Stomach (tissue), 9 donors: ENCODE results near the gene GBX2. TPM values are rescaled to one million over a fixed set of nuclear protein-coding genes. Genes with fewer than 3 reads are reported as not detected.

Source experiments
- DNase-seq, 2 donors: peaks; one replicate each; pipeline versions ENCODE4 v3.0.0 to v3.0.0-alpha.2; 2013 to 2019
- H3K27ac ChIP-seq, 5 donors: fragments of 200-600 bp in 4 of 5; sonication (generic) in 4 of 5; one replicate each; pipeline ENCODE4 v1.5.1; 2013 to 2019; ENCODE audit warnings: mild to moderate bottlenecking in 1 of 5, moderate library complexity in 1 of 5
- H3K27me3 ChIP-seq, 3 donors: fragments of 200-600 bp; sonication (generic); one replicate each; pipeline ENCODE4 v1.5.1; 2017 to 2019; ENCODE audit warnings: mixed run types in 1 of 3
- H3K36me3 ChIP-seq, 4 donors: fragments of 200-600 bp; sonication (generic); 1 replicate in 3 of 4; 2 replicates in 1 of 4; pipeline ENCODE4 v1.5.1; 2016 to 2019
- H3K4me1 ChIP-seq, 4 donors: fragments of 200-600 bp; sonication (generic); one replicate each; pipeline ENCODE4 v1.5.1; 2016 to 2019
- H3K4me3 ChIP-seq, 4 donors: fragments of 200-600 bp; sonication (generic) in 3 of 4; one replicate each; pipeline ENCODE4 v1.5.1; 2016 to 2019; ENCODE audit warnings: mild to moderate bottlenecking in 1 of 4
- H3K9me3 ChIP-seq, 4 donors: fragments of 200-600 bp; sonication (generic); one replicate each; pipeline ENCODE4 v1.5.1; 2016 to 2019
- EP300 ChIP-seq: sonication (generic); formaldehyde crosslinking; IDR thresholded peaks from one replicate; pipeline ENCODE4 v1.6.1; 2017; ENCODE audit warnings: antibody characterized with exemption
- POLR2A ChIP-seq, 4 donors: fragments of 450-650 bp; IDR thresholded peaks; one replicate each; pipeline ENCODE4 v1.6.1; 2016; ENCODE audit warnings: antibody characterized with exemption in 4 of 4, control low read depth in 2 of 4, mild to moderate bottlenecking in 1 of 4, moderate library complexity in 1 of 4
- POLR2AphosphoS5 ChIP-seq, 3 donors: sonication (generic); formaldehyde crosslinking; IDR thresholded peaks; one replicate each; pipeline ENCODE4 v1.6.1; 2016; ENCODE audit warnings: antibody characterized with exemption in 3 of 3
- WGBS, 5 donors: extraction: QIAGEN DNeasy Blood & Tissue Kit in 3 of 5; methylation state at CpG; one replicate each; pipeline versions ENCODE4 v1.1.5 to v1.1.7; 2013 to 2018; 5-methylcytosine and 5-hydroxymethylcytosine counted together
- intact Hi-C: fragments of 100-400 bp; cut with DNase I; formaldehyde crosslinking; loops from one replicate; pipeline ENCODE4 v1.15.1; 2023; ENCODE audit warnings: low total_unique reads
- polyA plus RNA-seq, 3 donors: library from polyadenylated mRNA; stranded (reverse); fragments of 200-250 nt; gene quantifications; one replicate each; pipeline ENCODE4 v1.2.3, GENCODE V29; 2013
- total RNA-seq, 5 donors: library from RNA; depleted of rRNA; stranded (reverse); fragments of >200 nt; gene quantifications; one replicate each; pipeline versions ENCODE4 v1.1.0 to v1.2.3, GENCODE V29; 2014 to 2016
- TF ChIP-seq, protein P1 (sequence below), 7 experiments: fragments of 450-650 bp in 4 of 7; fragments of 200-600 bp in 3 of 7; sonication (generic) in 3 of 7; IDR thresholded peaks; one replicate each; pipeline ENCODE4 v1.5.1; 2016 to 2019; ENCODE audit warnings: antibody characterized with exemption in 7 of 7, control low read depth in 2 of 7, mild to moderate bottlenecking in 1 of 7
- donor health status: healthy with polysubstance abuse.
- donor health status: Bipolar disorder and iron deficiency.
- donor health status: healthy.

GBX2 gene
- total and polyA plus RNA-seq, 8 donors: 0.55 TPM; not detected in 7

DNA sequence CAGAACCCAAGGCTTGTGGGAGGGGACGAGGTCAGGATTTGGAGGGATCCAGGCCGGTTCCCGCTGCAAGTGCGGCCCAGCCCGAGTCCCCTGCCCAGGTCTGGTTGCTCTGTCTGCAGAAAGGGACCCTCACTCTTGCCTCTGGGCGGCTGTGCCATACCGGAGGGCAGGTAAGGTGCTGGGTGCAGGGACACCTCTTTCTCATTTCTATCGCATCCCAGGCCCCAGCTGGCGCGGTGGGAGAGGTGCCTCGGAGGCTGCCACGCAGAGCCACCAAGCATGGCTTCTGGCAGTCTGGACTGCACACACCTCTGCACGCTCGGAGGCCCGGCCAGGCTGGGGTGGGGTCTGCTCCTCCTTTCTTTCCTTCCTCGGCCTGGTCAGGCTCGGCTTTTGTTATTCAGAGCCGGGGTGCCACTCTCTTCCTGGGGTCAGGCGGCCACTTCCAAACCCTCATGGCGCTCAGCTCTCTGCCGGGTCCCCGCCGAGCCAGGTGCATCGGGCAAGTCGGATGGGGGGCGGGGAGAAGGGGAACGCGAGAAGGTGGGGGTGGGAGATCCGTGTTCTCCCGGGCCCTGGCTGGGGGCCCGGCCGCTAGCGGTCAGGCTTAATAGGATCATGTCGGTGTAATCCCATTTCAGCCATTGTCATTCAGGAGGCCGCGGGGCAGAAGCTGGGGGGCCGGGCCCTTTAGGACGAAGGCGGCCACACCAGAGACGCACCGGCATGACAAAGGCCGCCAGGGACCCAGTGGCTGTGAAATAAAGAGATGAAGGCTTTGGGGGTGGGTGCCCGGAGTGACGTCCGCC lies 9.0 kb downstream of the GBX2 start:
- H3K4me3 ChIP-seq: no peak overlapping the region
- no peaks in the 10 kb centered on the region for H3K36me3 ChIP-seq
- TF ChIP-seq EP300: no peak
- no peak for TF ChIP-seq POLR2A (IDR thresholded peaks at IDR 0.05)
- TF ChIP-seq, protein P1, sequence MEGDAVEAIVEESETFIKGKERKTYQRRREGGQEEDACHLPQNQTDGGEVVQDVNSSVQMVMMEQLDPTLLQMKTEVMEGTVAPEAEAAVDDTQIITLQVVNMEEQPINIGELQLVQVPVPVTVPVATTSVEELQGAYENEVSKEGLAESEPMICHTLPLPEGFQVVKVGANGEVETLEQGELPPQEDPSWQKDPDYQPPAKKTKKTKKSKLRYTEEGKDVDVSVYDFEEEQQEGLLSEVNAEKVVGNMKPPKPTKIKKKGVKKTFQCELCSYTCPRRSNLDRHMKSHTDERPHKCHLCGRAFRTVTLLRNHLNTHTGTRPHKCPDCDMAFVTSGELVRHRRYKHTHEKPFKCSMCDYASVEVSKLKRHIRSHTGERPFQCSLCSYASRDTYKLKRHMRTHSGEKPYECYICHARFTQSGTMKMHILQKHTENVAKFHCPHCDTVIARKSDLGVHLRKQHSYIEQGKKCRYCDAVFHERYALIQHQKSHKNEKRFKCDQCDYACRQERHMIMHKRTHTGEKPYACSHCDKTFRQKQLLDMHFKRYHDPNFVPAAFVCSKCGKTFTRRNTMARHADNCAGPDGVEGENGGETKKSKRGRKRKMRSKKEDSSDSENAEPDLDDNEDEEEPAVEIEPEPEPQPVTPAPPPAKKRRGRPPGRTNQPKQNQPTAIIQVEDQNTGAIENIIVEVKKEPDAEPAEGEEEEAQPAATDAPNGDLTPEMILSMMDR (IDR thresholded peaks at IDR 0.05): no peak
- no peak for TF ChIP-seq POLR2AphosphoS5 (IDR thresholded peaks at IDR 0.05)
- no peaks in the 10 kb centered on the region for H3K9me3 ChIP-seq
- H3K27me3 ChIP-seq: peaks cover 36 to 86% (median 60%) of the 10 kb centered on the region in 3 donors
- intact Hi-C loops: no loop called here
- WGBS, 5 donors: 13 to 38% (median 17%) methylated on average over 20 to 45 of the region's 45 CpGs
- no peak overlapping the region for H3K27ac ChIP-seq
- DNase-seq: no peak
- peaks cover 8 to 23% (median 16%) of the 10 kb centered on the region in 4 donors for H3K4me1 ChIP-seq

DNA sequence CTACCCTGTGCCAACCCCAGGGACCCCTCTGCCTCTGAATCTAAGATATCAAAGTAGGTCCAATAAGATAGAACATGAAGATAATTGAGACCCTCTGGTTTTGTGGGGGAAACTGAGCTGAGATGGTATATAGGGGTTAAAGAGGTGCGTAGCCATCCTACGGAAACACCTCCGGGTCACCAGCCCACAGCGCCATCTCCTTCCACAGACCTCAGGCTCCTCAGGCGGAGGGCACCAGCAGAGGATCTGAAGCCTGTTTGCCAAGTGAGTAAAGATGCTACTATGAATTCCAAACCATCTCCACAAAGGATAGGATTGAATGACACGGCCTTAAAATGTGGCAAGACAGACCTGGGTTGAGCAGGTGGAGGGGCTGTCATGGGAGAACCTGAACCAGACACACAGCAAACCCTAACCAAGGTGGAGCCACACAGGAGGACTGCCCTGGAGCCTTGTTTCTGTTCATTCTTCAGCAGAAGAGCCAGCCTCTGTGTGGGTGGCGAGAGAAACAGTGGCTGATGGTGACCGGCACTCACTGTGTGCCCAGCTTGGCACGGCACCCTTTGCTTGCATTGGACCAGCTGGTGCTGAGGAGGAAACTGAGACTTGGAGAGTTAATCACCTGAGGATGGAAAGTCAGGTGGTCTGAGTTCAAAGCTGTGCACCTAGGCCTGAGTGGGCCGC lies 10.2 kb downstream of the GBX2 start:
- Histone ChIP-seq H3K27me3 (peaks cover 25 to 74% (median 48%) of the 10 kb centered on the region in 3 donors), H3K9me3 (peaks cover 4 to 7% (median 5%) of the 10 kb centered on the region in 4 donors), H3K36me3 (no peaks in the 10 kb centered on the region), H3K4me3 (no peak overlapping the region), H3K27ac (no peak overlapping the region), H3K4me1 (peaks cover 0 to 11% (median 4%) of the 10 kb centered on the region in 4 donors)
- no peak for TF ChIP-seq POLR2AphosphoS5 (IDR thresholded peaks at IDR 0.05)
- TF ChIP-seq, protein P1 (IDR thresholded peaks at IDR 0.05): no peak
- TF ChIP-seq POLR2A (IDR thresholded peaks at IDR 0.05): no peak
- no peak for TF ChIP-seq EP300
- WGBS, 5 donors: 83 to 86% (median 85%) methylated on average over 10 of the region's 10 CpGs
- DNase-seq: no peak
- intact Hi-C loops: no loop called here

DNA sequence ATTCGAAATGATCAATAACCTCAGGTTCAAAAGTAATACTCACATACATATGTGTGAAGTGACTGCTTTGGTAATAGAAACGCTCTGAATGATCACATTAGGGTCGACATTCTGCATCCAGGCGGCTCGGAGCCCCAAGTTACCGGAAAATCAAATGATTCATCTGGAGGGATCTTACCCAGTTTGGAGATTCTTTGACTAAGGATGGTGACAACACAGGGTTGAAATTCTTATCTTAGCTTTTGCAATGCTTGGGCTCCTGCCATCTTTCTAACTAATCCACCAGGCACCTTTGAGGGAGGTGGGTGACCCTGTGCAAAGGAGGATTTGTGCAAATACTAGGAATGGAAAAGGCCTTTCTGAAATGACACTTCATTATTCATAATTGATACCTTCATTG lies 10.8 kb downstream of the GBX2 start:
- H3K27me3 ChIP-seq: peaks cover 25 to 68% (median 42%) of the 10 kb centered on the region in 3 donors
- TF ChIP-seq, protein P1 (IDR thresholded peaks at IDR 0.05): no peak
- TF ChIP-seq POLR2AphosphoS5 (IDR thresholded peaks at IDR 0.05): no peak
- no peak for TF ChIP-seq POLR2A (IDR thresholded peaks at IDR 0.05)
- no peak for TF ChIP-seq EP300
- no peaks in the 10 kb centered on the region for H3K36me3 ChIP-seq
- no peak overlapping the region for H3K4me3 ChIP-seq
- peaks cover 0 to 10% (median 4%) of the 10 kb centered on the region in 4 donors for H3K4me1 ChIP-seq
- peaks cover 9 to 13% (median 11%) of the 10 kb centered on the region in 4 donors for H3K9me3 ChIP-seq
- WGBS, 5 donors: 87 to 90% (median 89%) methylated on average over 6 of the region's 6 CpGs
- intact Hi-C loops: no loop called here
- DNase-seq: no peak
- H3K27ac ChIP-seq: no peak overlapping the region

DNA sequence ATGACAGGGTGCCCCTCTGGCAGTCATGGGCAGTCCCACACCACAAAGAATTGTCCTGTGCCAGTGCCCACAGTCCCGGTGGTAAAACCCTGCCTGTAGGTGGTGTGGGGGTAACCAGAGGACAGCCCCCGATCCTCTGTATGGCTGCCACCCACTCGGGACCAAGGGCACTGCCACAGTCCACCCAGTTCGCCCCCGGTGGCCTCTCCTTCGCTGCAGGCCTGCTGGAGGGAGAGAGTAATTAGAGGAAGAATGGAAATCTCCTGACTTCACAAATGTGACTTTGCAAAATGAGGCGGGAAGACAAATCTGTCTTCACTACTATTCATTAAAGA lies 11.4 kb downstream of the GBX2 start:
- WGBS, 5 donors: 76 to 90% (median 84%) methylated on average over 5 to 7 of the region's 7 CpGs
- peaks cover 21 to 63% (median 36%) of the 10 kb centered on the region in 3 donors for H3K27me3 ChIP-seq
- peaks cover 11 to 19% (median 16%) of the 10 kb centered on the region in 4 donors for H3K9me3 ChIP-seq
- no peak for DNase-seq
- peaks cover 0 to 10% (median 4%) of the 10 kb centered on the region in 4 donors for H3K4me1 ChIP-seq
- TF ChIP-seq POLR2AphosphoS5 (IDR thresholded peaks at IDR 0.05) (no peak), EP300 (no peak), POLR2A (IDR thresholded peaks at IDR 0.05) (no peak)
- TF ChIP-seq, protein P1 (IDR thresholded peaks at IDR 0.05): no peak
- intact Hi-C loops: no loop called here
- no peaks in the 10 kb centered on the region for H3K36me3 ChIP-seq
- H3K27ac ChIP-seq: no peak overlapping the region
- H3K4me3 ChIP-seq: no peak overlapping the region
